IMR-90 (cell line): ENCODE results near the gene INPP5D. TPM values are rescaled to one million over a fixed set of nuclear protein-coding genes. Genes with fewer than 3 reads are reported as not detected.

Experiments
- ATAC-seq: fragments of 200-7000 bp; cut with Tn5 transposase; 2 replicates; pipeline ENCODE4 v1.9.1; 2020; ENCODE audit warnings: low read depth, mild to moderate bottlenecking, moderate library complexity
- BruUV-seq: library from RNA; stranded (reverse); fragments of 400-500 nt; replicated peaks from 2 replicates; lab custom pipeline; 2021; lab: Mats Ljungman, UMichigan
- CTCF ChIA-PET: fragments of 300-600 bp; formaldehyde crosslinking; extraction: SDS; loops from one replicate; lab custom pipeline; 2021; ENCODE audit warnings: antibody characterized with exemption; lab: Yijun Ruan, JAX
- POLR2A ChIA-PET: fragments of 300-600 bp; sonication (Branson Sonifier 250); formaldehyde crosslinking; loops from one replicate; lab custom pipeline; 2022; ENCODE audit warnings: antibody characterized with exemption; ENCODE audit not compliant: unreplicated experiment; lab: Charles Lee
- DNase-seq: peaks from one replicate; pipeline ENCODE4 v3.0.0; 2013
- H2AFZ ChIP-seq: replicated peaks from 2 replicates; pipeline ENCODE3; 2013; ENCODE audit warnings: low read length, mild to moderate bottlenecking; ENCODE audit not compliant: poor library complexity
- H2AK5ac ChIP-seq: 2 replicates; pipeline ENCODE4 v1.6.1; 2013; ENCODE audit warnings: low read depth, low read length, inconsistent platforms
- H2AK9ac ChIP-seq: replicated peaks from 2 replicates; pipeline ENCODE3; 2013; ENCODE audit warnings: mild to moderate bottlenecking, low read depth, low read length, moderate library complexity; ENCODE audit not compliant: poor library complexity
- H2BK120ac ChIP-seq: 2 replicates; pipeline ENCODE4 v1.6.1; 2013; ENCODE audit warnings: low read depth, low read length, inconsistent platforms
- H2BK15ac ChIP-seq: 3 replicates; pipeline ENCODE4 v1.6.1; 2013; ENCODE audit warnings: low read depth, low read length, inconsistent platforms
- H2BK20ac ChIP-seq: 2 replicates; pipeline ENCODE4 v1.6.1; 2013; ENCODE audit warnings: low read depth, mild to moderate bottlenecking, inconsistent platforms, low read length, moderate library complexity
- H2BK5ac ChIP-seq: 2 replicates; pipeline ENCODE4 v1.6.1; 2013; ENCODE audit warnings: mild to moderate bottlenecking, low read depth, low read length, inconsistent platforms; ENCODE audit not compliant: poor library complexity, severe bottlenecking
- H3K14ac ChIP-seq: replicated peaks from 2 replicates; pipeline ENCODE4 v1.6.1; 2013; ENCODE audit warnings: low read depth, low read length, inconsistent platforms
- H3K18ac ChIP-seq: 2 replicates; pipeline ENCODE4 v1.6.1; 2013; ENCODE audit warnings: low read depth, low read length, control low read depth
- H3K23ac ChIP-seq: 2 replicates; pipeline ENCODE4 v1.6.1; 2013; ENCODE audit warnings: low read depth, low read length, inconsistent platforms
- H3K27ac ChIP-seq: 2 replicates; pipeline ENCODE4 v1.5.1; 2013; ENCODE audit warnings: mild to moderate bottlenecking, control low read depth, low read length; ENCODE audit not compliant: insufficient read depth
- H3K27me3 ChIP-seq: 2 replicates; pipeline ENCODE4 v1.6.1; 2013; ENCODE audit warnings: low read length; ENCODE audit not compliant: control insufficient read depth, insufficient read depth
- H3K36me3 ChIP-seq: 2 replicates; pipeline ENCODE4 v1.6.1; 2013; ENCODE audit warnings: low read length, mixed read lengths; ENCODE audit not compliant: control insufficient read depth, insufficient read depth
- H3K4ac ChIP-seq: 2 replicates; pipeline ENCODE4 v1.6.1; 2013; ENCODE audit warnings: low read depth, low read length, inconsistent platforms
- H3K4me1 ChIP-seq: 2 replicates; pipeline ENCODE4 v1.6.1; 2013; ENCODE audit warnings: low read length, mixed read lengths; ENCODE audit not compliant: control insufficient read depth, insufficient read depth
- H3K4me2 ChIP-seq: 2 replicates; pipeline ENCODE4 v1.6.1; 2013; ENCODE audit warnings: low read depth, mild to moderate bottlenecking, control low read depth, low read length, moderate library complexity
- H3K4me3 ChIP-seq: 2 replicates; pipeline ENCODE4 v1.5.1; 2013; ENCODE audit warnings: low read depth, mild to moderate bottlenecking, control low read depth, low read length, moderate library complexity; ENCODE audit not compliant: insufficient read depth
- H3K56ac ChIP-seq: 2 replicates; pipeline ENCODE4 v1.6.1; 2013; ENCODE audit warnings: low read length, inconsistent platforms; ENCODE audit not compliant: insufficient read depth; ENCODE audit errors: extremely low read depth
- H3K79me1 ChIP-seq, 2 experiments: 2 replicates each; pipeline ENCODE4 v1.6.1; 2013; ENCODE audit warnings: low read length in 2 of 2, inconsistent platforms in 1 of 2, low read depth in 1 of 2
- H3K9ac ChIP-seq: 2 replicates; pipeline ENCODE4 v1.6.1; 2013; ENCODE audit warnings: low read depth, low read length, control low read depth
- H3K9me1 ChIP-seq: 2 replicates; pipeline ENCODE4 v1.6.1; 2013; ENCODE audit warnings: low read length, inconsistent platforms; ENCODE audit not compliant: insufficient read depth
- H3K9me3 ChIP-seq: 2 replicates; pipeline ENCODE4 v1.6.1; 2013; ENCODE audit warnings: low read length; ENCODE audit not compliant: control insufficient read depth, insufficient read depth
- H4K20me1 ChIP-seq: 2 replicates; pipeline ENCODE4 v1.6.1; 2013; ENCODE audit warnings: low read length, inconsistent platforms; ENCODE audit not compliant: insufficient read depth
- H4K5ac ChIP-seq: 2 replicates; pipeline ENCODE4 v1.6.1; 2013; ENCODE audit warnings: mild to moderate bottlenecking, low read depth, low read length, control low read depth
- H4K8ac ChIP-seq, 2 experiments: 2 replicates each; pipeline ENCODE4 v1.6.1; 2013; ENCODE audit warnings: low read depth in 2 of 2, low read length in 2 of 2, control low read depth in 1 of 2, inconsistent platforms in 1 of 2
- H4K91ac ChIP-seq: 2 replicates; pipeline ENCODE4 v1.6.1; 2013; ENCODE audit warnings: low read depth, low read length, inconsistent platforms; ENCODE audit not compliant: insufficient read depth
- CEBPB ChIP-seq: IDR thresholded peaks from 2 replicates; pipeline ENCODE4 v1.6.1; 2012; ENCODE audit warnings: low read depth, low read length, improper control_type of control experiment
- CTCF ChIP-seq: conservative IDR thresholded peaks from 2 replicates; pipeline ENCODE4 v1.5.1; 2012; ENCODE audit warnings: mild to moderate bottlenecking, low read depth, low read length, improper control_type of control experiment
- ELK1 ChIP-seq: fragments of 150-350 bp; IDR thresholded peaks from 2 replicates; pipeline ENCODE4 v1.6.1; 2016; ENCODE audit warnings: low read depth, mild to moderate bottlenecking, low read length, moderate library complexity, borderline replicate concordance
- RAD21 ChIP-seq: IDR thresholded peaks from 2 replicates; pipeline ENCODE4 v1.6.1; 2012; ENCODE audit warnings: low read length, improper control_type of control experiment
- RFX5 ChIP-seq: IDR thresholded peaks from 2 replicates; pipeline ENCODE4 v1.8.0; 2012; ENCODE audit warnings: low read depth, mild to moderate bottlenecking, low read length, moderate library complexity
- WGBS, 2 experiments: methylation state at CpG; one replicate each; pipeline versions ENCODE4 v1.1.5 to v1.1.7; 2013; ENCODE audit warnings: missing lambda C conversion rate in 2 of 2; ENCODE audit not compliant: insufficient read length in 1 of 2; ENCODE audit errors: extremely low coverage in 2 of 2; 5-methylcytosine and 5-hydroxymethylcytosine counted together
- dilution Hi-C: fragments of 300-500 bp; cut with HindIII; formaldehyde crosslinking; loops from one replicate; pipeline ENCODE4 v1.14.3; 2018; ENCODE audit warnings: low sequenced_read_pairs; ENCODE audit not compliant: unreplicated experiment
- in situ Hi-C: fragments of 300-500 bp; cut with MboI; formaldehyde crosslinking; loops from 3 replicates; pipeline ENCODE4 v1.14.3; 2019; ENCODE audit warnings: low sequenced_read_pairs, inconsistent platforms, mixed read lengths
- intact Hi-C: fragments of 100-400 bp; cut with micrococcal nuclease; formaldehyde crosslinking; loops from 2 replicates; pipeline ENCODE4 v1.10.0; 2022
- polyA plus RNA-seq, 3 experiments: library from polyadenylated mRNA; depleted of rRNA; stranded (reverse); fragments of >200 nt; gene quantifications; 2 replicates each; pipeline ENCODE4 v1.2.3, GENCODE V29; 2012; ENCODE audit warnings: low replicate concordance in 1 of 3
- total RNA-seq: library from RNA; depleted of rRNA; stranded (reverse); fragments of >200 nt; gene quantifications from 2 replicates; pipeline ENCODE4 v1.2.3, GENCODE V29; 2012

Gene INPP5D
- total and polyA plus RNA-seq, 2 of the 4 experiments (the other 2 are of a cell fraction), result 0.18 to 0.29 TPM

GRCh38 chr2:233088972-233089345 lies 28.8 kb downstream of the INPP5D start:
- Histone ChIP-seq H3K14ac (no peak overlapping the region), H3K9me1 (no peaks in the 10 kb centered on the region), H2AK5ac (no peak overlapping the region), H4K20me1 (no peaks in the 10 kb centered on the region), H4K5ac (no peak overlapping the region), H3K4me2 (no peak overlapping the region), H3K18ac (no peak overlapping the region), H3K23ac (no peak overlapping the region), H3K27ac (no peak overlapping the region), H2BK15ac (no peak overlapping the region), H2BK5ac (no peak overlapping the region), H2AFZ (no peak overlapping the region), H3K4me3 (no peak overlapping the region), H3K36me3 (no peaks in the 10 kb centered on the region), H3K79me1 (no peaks in the 10 kb centered on the region), H3K4me1 (no peaks in the 10 kb centered on the region), H2BK120ac (no peak overlapping the region), H2AK9ac (no peak overlapping the region), H4K91ac (no peak overlapping the region), H3K4ac (no peak overlapping the region), H3K56ac (no peak overlapping the region), H3K27me3 (peaks cover 12% of the 10 kb centered on the region), H2BK20ac (no peak overlapping the region), H4K8ac (no peak overlapping the region), H3K9me3 (no peaks in the 10 kb centered on the region), H3K9ac (no peak overlapping the region)
- ChIA-PET CTCF (no interaction called here), POLR2A (no interaction called here)
- dilution Hi-C loops, result no loop called here
- in situ Hi-C loops, result no loop called here
- TF ChIP-seq CEBPB (no peak), RFX5 (no peak), RAD21 (no peak), CTCF (no peak), ELK1 (no peak)
- DNase-seq (no peak), ATAC-seq (no peak)
- BruUV-seq, result no TSS peak
- intact Hi-C loops, result no loop called here
- no CpG with 5 or more reads among the region's 8 CpGs for WGBS, 2 experiments
